Lower leg skin (tissue), 4 donors: ENCODE data around the gene RNF31. TPM values are rescaled to one million over a fixed set of nuclear protein-coding genes. Genes with fewer than 3 reads are reported as not detected.
A peak's percentile ranks its signal among the peaks of the same experiment; 100 is the strongest.

Source experiments
- DNase-seq, 2 donors: peaks; one replicate each; pipeline ENCODE4 v3.0.0-alpha.2; 2019; ENCODE audit warnings: low spot score in 2 of 2
- H3K4me3 ChIP-seq: fragments of 200-600 bp; sonication (generic); 2 replicates; pipeline ENCODE4 v1.5.1; 2017; ENCODE audit warnings: mild to moderate bottlenecking, low read depth; ENCODE audit not compliant: poor library complexity, severe bottlenecking
- POLR2A ChIP-seq, 2 donors: fragments of 450-650 bp; IDR thresholded peaks; one replicate each; pipeline ENCODE4 v1.6.1; 2016 to 2017; ENCODE audit warnings: antibody characterized with exemption in 2 of 2, mild to moderate bottlenecking in 1 of 2, moderate library complexity in 1 of 2
- WGBS, 2 donors: methylation state at CpG; one replicate each; pipeline ENCODE4 v1.1.5; 2018; 5-methylcytosine and 5-hydroxymethylcytosine counted together
- intact Hi-C: fragments of 100-400 bp; cut with DNase I; formaldehyde crosslinking; loops from one replicate; pipeline ENCODE4 v1.15.0; 2023; ENCODE audit warnings: low total_unique reads
- total RNA-seq, 4 donors: library from RNA; depleted of rRNA; stranded (reverse); fragments of >200 nt; gene quantifications; one replicate each; pipeline ENCODE4 v1.1.0, GENCODE V29; 2016
- TF ChIP-seq, protein P1 (sequence below), 3 donors: fragments of 450-650 bp; IDR thresholded peaks; one replicate each; pipeline ENCODE4 v1.5.1; 2016; ENCODE audit warnings: antibody characterized with exemption in 3 of 3, mild to moderate bottlenecking in 3 of 3, moderate library complexity in 2 of 3

Gene RNF31
- total RNA-seq, 4 donors from 2014 or later, result 53.1 to 98.6 (median 77.3) TPM

- intact Hi-C loops, result no loop called here
- WGBS, 2 donors, result 3 to 6% methylated on average over 9 of the region's 9 CpGs
- TF ChIP-seq, protein P1, sequence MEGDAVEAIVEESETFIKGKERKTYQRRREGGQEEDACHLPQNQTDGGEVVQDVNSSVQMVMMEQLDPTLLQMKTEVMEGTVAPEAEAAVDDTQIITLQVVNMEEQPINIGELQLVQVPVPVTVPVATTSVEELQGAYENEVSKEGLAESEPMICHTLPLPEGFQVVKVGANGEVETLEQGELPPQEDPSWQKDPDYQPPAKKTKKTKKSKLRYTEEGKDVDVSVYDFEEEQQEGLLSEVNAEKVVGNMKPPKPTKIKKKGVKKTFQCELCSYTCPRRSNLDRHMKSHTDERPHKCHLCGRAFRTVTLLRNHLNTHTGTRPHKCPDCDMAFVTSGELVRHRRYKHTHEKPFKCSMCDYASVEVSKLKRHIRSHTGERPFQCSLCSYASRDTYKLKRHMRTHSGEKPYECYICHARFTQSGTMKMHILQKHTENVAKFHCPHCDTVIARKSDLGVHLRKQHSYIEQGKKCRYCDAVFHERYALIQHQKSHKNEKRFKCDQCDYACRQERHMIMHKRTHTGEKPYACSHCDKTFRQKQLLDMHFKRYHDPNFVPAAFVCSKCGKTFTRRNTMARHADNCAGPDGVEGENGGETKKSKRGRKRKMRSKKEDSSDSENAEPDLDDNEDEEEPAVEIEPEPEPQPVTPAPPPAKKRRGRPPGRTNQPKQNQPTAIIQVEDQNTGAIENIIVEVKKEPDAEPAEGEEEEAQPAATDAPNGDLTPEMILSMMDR (IDR thresholded peaks at IDR 0.05), result peak in 1 of 3 donors; percentile 16
- TF ChIP-seq POLR2A (IDR thresholded peaks at IDR 0.05), result no peak
- peak overlapping the region; percentile 99 for H3K4me3 ChIP-seq
- DNase-seq, result no peak
These were observed 11.8 kb upstream of the RNF31 start for GRCh38 chr14:24135584-24135833.

- peak; percentile 87 to 98 for DNase-seq
- intact Hi-C loops, result no loop called here
- TF ChIP-seq, protein P1 (IDR thresholded peaks at IDR 0.05), result peak in 1 of 3 donors; percentile 1
- no peak for TF ChIP-seq POLR2A (IDR thresholded peaks at IDR 0.05)
- 1% methylated on average over 47 to 64 of the region's 75 CpGs for WGBS, 2 donors
- H3K4me3 ChIP-seq, result peak within 1 kb of the TSS; percentile 99
These were observed 11.2 kb upstream of the RNF31 start, which contains the start of gene PSME1 for GRCh38 chr14:24135834-24136683. Gene PSME1 (plus strand): TSS chr14:24136194. CDS start chr14:24136263, 69 bp downstream.

GRCh38 chr14:24136684-24137528 lies 10.4 kb upstream of the RNF31 start:
- intact Hi-C loops, result no loop called here
- peak overlapping the region; percentile 99 for H3K4me3 ChIP-seq
- whole genome bisulfite sequencing, 2 donors, result 25 to 29% methylated on average over 13 of the region's 13 CpGs
- TF ChIP-seq POLR2A (IDR thresholded peaks at IDR 0.05), result no peak
- TF ChIP-seq, protein P1 (IDR thresholded peaks at IDR 0.05), result no peak
- peak in 1 of 2 donors; percentile 85 for DNase-seq

- DNase-seq, result no peak
- TF ChIP-seq, protein P1 (IDR thresholded peaks at IDR 0.05), result no peak
- no peak for TF ChIP-seq POLR2A (IDR thresholded peaks at IDR 0.05)
- 86 to 87% methylated on average over 8 of the region's 8 CpGs for WGBS, 2 donors
- H3K4me3 ChIP-seq, result no peak overlapping the region
- intact Hi-C loops, result no loop called here
These were observed 9.5 kb upstream of the RNF31 start for GRCh38 chr14:24137529-24138395.
